ENCODE results near the gene GLTPD2.

DNA sequence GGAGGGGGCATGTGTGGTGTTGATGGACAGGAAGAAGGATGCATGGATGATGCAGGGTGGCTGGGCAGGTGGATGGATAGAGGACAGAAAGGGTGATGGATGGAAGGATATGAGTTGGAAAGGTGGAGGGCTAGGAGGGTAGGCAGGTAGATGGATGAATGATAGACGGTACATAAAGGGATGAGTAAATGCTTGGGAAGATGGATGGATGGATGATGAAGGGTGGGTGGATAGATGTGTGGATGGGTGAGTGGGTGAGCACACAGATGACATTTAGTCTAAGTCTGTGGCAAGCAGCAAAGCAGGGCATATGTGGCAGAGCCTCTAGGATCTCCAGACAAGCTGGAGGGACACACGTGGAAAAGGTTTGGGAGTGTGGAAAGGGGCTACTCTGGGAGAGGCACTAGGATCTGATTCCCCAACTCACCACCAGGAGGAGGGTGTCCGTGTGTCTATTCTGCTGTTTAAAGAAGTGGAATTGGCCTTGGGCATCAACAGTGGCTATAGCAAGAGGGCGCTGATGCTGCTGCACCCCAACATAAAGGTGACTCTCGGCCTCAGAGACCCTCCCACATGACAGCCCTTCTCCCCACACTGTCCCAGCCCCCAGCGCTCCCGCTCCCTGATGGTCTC is 26.4 kb downstream of the GLTPD2 start:
- TF ChIP-seq, protein P1, sequence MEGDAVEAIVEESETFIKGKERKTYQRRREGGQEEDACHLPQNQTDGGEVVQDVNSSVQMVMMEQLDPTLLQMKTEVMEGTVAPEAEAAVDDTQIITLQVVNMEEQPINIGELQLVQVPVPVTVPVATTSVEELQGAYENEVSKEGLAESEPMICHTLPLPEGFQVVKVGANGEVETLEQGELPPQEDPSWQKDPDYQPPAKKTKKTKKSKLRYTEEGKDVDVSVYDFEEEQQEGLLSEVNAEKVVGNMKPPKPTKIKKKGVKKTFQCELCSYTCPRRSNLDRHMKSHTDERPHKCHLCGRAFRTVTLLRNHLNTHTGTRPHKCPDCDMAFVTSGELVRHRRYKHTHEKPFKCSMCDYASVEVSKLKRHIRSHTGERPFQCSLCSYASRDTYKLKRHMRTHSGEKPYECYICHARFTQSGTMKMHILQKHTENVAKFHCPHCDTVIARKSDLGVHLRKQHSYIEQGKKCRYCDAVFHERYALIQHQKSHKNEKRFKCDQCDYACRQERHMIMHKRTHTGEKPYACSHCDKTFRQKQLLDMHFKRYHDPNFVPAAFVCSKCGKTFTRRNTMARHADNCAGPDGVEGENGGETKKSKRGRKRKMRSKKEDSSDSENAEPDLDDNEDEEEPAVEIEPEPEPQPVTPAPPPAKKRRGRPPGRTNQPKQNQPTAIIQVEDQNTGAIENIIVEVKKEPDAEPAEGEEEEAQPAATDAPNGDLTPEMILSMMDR (IDR thresholded peaks at IDR 0.05; ENCODE audit: insufficient read depth, low read length, poor library complexity, severe bottlenecking) = no peak
- TF ChIP-seq EZH2phosphoT487 (conservative IDR thresholded peaks at IDR 0.05; ENCODE audit: low read length) = no peak
